Osteocyte (in vitro differentiated cells): Measurements from ENCODE around the gene SGMS2. TPM values are rescaled to one million over a fixed set of nuclear protein-coding genes. Genes with fewer than 3 reads are reported as not detected.

ENCODE experiments used
- DNase-seq: peaks from one replicate; pipeline ENCODE4 v3.0.0; 2021; ENCODE audit warnings: mixed read lengths; ENCODE audit not compliant: unreplicated experiment; ENCODE audit errors: extremely low spot score
- H3K27ac Mint-ChIP-seq: one replicate; pipeline ENCODE4 v1.8.0; 2021; ENCODE audit warnings: mild to moderate bottlenecking, mixed read lengths; ENCODE audit not compliant: unreplicated experiment
- H3K27me3 Mint-ChIP-seq: one replicate; pipeline ENCODE4 v1.8.0; 2021; ENCODE audit warnings: mixed read lengths; ENCODE audit not compliant: unreplicated experiment
- H3K36me3 Mint-ChIP-seq: one replicate; pipeline ENCODE4 v1.8.0; 2021; ENCODE audit warnings: mixed read lengths; ENCODE audit not compliant: unreplicated experiment
- H3K4me1 Mint-ChIP-seq: one replicate; pipeline ENCODE4 v1.8.0; 2021; ENCODE audit warnings: mixed read lengths; ENCODE audit not compliant: unreplicated experiment
- H3K4me3 Mint-ChIP-seq: one replicate; pipeline ENCODE4 v1.8.0; 2021; ENCODE audit warnings: mild to moderate bottlenecking, moderate library complexity, mixed read lengths; ENCODE audit not compliant: unreplicated experiment
- H3K9me3 Mint-ChIP-seq: one replicate; pipeline ENCODE4 v1.8.0; 2021; ENCODE audit warnings: mixed read lengths; ENCODE audit not compliant: unreplicated experiment
- CTCF ChIP-seq: fragments of 200-600 bp; sonication (generic); IDR thresholded peaks from 2 replicates; pipeline ENCODE4 v1.5.0; 2021; ENCODE audit warnings: antibody characterized with exemption, mild to moderate bottlenecking, moderate library complexity
- total RNA-seq: library from RNA; stranded (reverse); gene quantifications from 2 replicates; pipeline ENCODE4 v1.2.1, GENCODE V29; 2021

Gene SGMS2
- total RNA-seq, 1 donor from 2014 or later, result 15.6 TPM

GRCh38 chr4:107850438-107850837 is 25.7 kb downstream of the SGMS2 start:
- Mint-ChIP-seq H3K9me3 (peaks cover 10% of the 10 kb centered on the region), H3K36me3 (peaks cover 6% of the 10 kb centered on the region), H3K27ac (no peak overlapping the region), H3K27me3 (no peaks in the 10 kb centered on the region), H3K4me3 (no peak overlapping the region), H3K4me1 (peaks cover 18% of the 10 kb centered on the region)
- no peak for DNase-seq
- no peak for TF ChIP-seq CTCF

GRCh38 chr4:107853444-107854355 is 29.0 kb downstream of the SGMS2 start:
- H3K9me3 Mint-ChIP-seq, result peaks cover 4% of the 10 kb centered on the region
- peaks cover 30% of the 10 kb centered on the region for H3K4me1 Mint-ChIP-seq
- no peak for DNase-seq
- no peak overlapping the region for H3K4me3 Mint-ChIP-seq
- no peak overlapping the region for H3K27ac Mint-ChIP-seq
- H3K27me3 Mint-ChIP-seq, result no peaks in the 10 kb centered on the region
- peaks cover 2% of the 10 kb centered on the region for H3K36me3 Mint-ChIP-seq
- TF ChIP-seq CTCF, result no peak

- DNase-seq, result no peak
- Mint-ChIP-seq H3K27ac (peak overlapping the region; percentile 20), H3K4me1 (peaks cover 30% of the 10 kb centered on the region), H3K4me3 (no peak overlapping the region), H3K27me3 (no peaks in the 10 kb centered on the region), H3K9me3 (peaks cover 4% of the 10 kb centered on the region), H3K36me3 (peaks cover 2% of the 10 kb centered on the region)
- TF ChIP-seq CTCF, result no peak
Observed at GRCh38 chr4:107854356-107855022, 29.8 kb downstream of the SGMS2 start.

GRCh38 chr4:107855723-107856122 is 31.0 kb downstream of the SGMS2 start:
- Mint-ChIP-seq H3K4me1 (peaks cover 30% of the 10 kb centered on the region), H3K4me3 (no peak overlapping the region), H3K27me3 (no peaks in the 10 kb centered on the region), H3K27ac (no peak overlapping the region), H3K9me3 (no peaks in the 10 kb centered on the region), H3K36me3 (no peaks in the 10 kb centered on the region)
- no peak for DNase-seq
- TF ChIP-seq CTCF, result no peak

- no peak for DNase-seq
- Mint-ChIP-seq H3K27ac (no peak overlapping the region), H3K9me3 (no peaks in the 10 kb centered on the region), H3K4me1 (peaks cover 30% of the 10 kb centered on the region), H3K36me3 (peaks cover 3% of the 10 kb centered on the region), H3K27me3 (no peaks in the 10 kb centered on the region), H3K4me3 (no peak overlapping the region)
- TF ChIP-seq CTCF, result no peak
Observed at GRCh38 chr4:107856901-107857300, 32.2 kb downstream of the SGMS2 start.
